Coronary artery (tissue), 2 donors: ENCODE results near the gene SLC35F4.
"Not testable (repeated sequence)": the region's sequence is repeated elsewhere in the genome, so short reads cannot be mapped to it uniquely, and the experiment has no call there.

Source experiments
- DNase-seq: peaks from one replicate; pipeline ENCODE4 v3.0.0-alpha.2; 2017; ENCODE audit warnings: low spot score
- H3K27ac ChIP-seq, 2 donors: fragments of 200-600 bp; sonication (generic); one replicate each; pipeline ENCODE4 v1.5.1; 2016 to 2019
- H3K4me3 ChIP-seq: fragments of 200-600 bp; sonication (generic); 2 replicates; pipeline ENCODE4 v1.5.1; 2016; ENCODE audit warnings: mild to moderate bottlenecking, moderate library complexity
- CTCF ChIP-seq: fragments of 200-600 bp; sonication (generic); IDR thresholded peaks from one replicate; pipeline ENCODE4 v1.5.1; 2019; ENCODE audit warnings: antibody characterized with exemption

SLC35F4 gene

DNA sequence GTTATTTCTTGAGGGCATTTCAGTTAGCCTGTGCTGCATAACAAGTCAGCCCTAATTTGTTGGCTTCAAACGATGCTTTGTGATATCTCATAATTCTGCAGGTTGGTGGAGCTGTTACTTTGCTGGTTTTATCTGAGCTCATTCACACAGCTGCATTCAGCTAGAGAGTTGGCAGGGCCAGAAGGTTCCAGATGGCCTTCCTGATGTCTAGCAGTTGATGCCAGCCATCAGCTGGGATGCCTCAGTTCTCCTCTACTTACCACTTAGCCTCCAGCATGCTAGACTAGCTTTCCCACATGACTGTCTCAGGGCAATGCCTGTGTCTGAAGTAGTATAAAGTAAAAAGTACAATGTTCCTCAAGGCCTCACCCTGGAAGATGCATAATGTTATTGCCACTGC, 130.6 kb downstream of the SLC35F4 start:
- no peak for DNase-seq
- TF ChIP-seq CTCF = no peak
- Histone ChIP-seq H3K27ac (no peak overlapping the region), H3K4me3 (no peak overlapping the region)

DNA sequence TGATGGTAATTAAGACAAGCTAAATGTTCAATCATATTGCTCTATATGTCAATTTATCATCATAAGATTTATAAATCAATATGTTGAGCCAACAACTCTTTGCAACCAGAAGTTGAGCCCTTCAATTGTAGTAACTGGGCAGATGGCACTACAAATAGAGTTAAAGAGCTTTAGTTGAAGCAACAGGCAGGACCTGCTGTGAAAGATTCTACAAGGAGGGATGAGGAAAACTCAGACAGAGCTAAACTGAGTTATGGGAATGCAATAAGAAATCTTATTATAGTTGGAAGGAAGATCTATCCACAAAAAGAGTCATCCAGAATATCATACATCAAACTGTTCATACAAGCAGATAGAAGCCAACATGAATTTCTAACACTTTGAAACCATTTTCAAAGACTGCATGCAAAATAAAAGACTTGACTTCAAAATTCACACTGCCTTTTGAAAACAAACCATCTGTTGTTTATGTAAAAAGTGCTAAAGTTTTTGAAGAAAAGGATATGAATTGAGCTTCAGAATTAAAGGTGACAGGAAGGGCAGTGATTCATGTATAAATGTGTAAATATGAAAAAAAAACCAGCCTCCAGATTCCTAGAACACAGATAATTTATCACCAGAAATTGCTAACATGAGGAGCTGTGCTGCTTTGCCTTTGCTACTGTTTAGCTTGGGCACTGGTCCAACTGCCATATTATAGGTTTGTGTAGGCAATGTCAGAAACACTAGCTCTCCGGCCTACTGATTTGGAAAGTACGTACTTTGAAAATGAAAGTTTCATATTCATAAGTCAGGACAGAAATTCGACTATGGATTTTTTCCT, 133.2 kb downstream of the SLC35F4 start:
- TF ChIP-seq CTCF = no peak
- Histone ChIP-seq H3K27ac (no peak overlapping the region), H3K4me3 (no peak overlapping the region)
- no peak for DNase-seq

DNA sequence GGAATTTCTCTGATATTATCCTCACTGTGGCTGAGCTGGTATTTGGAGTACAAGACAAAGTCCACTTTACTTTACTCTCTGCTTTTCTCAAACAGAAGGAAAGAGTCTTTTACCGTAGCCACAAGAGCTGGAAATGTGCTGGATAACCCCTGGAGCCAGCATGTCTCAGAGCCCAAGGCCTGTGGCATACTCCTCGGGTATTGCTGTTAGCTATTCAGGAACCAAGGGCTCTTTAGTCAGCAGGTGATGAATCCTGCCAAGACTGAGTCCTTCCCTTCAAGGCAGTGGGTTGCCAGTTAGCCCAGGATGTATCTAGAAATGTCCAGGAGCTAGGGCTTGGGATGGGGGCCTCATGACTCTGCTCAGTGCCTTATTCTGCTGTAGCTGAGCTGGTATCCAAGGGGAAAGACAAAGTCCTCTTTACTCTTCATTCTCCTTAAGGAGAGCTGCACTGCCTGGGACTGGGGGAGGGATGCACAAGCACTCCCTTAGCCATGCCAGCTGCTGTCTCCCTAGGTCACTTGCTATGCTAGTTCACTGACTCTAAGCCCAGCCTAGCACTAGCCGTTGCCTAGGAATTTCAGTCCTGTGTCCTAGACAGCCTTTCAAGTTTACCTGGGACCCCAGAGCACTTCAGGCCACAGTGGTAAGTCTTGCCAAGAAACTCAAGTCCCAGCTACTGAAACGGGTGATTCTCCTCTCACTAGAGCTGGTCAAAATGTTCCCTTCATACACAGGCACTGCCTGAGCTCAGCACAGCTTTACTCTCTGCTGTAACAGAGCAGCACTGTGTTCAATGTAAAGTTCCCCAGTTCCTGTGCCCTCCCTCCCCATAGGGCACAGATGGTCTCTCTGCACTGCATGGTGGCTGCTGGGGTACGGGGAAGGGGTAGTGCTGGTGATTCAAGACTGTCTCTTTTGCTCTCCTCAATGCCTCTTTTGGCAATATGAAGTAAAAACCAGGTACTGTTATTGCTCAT, 136.4 kb downstream of the SLC35F4 start:
- no peak overlapping the region for H3K4me3 ChIP-seq
- DNase-seq = no peak
- H3K27ac ChIP-seq = no peak overlapping the region
- TF ChIP-seq CTCF = no peak

- DNase-seq = no peak
- no peak overlapping the region for H3K4me3 ChIP-seq
- no peak overlapping the region for H3K27ac ChIP-seq
- no peak for TF ChIP-seq CTCF
Observed at GRCh38 chr14:57725399-57726077, 140.4 kb downstream of the SLC35F4 start.

GRCh38 chr14:57722141-57722540, 143.8 kb downstream of the SLC35F4 start:
- not testable (repeated sequence) for H3K4me3 ChIP-seq, DNase-seq, H3K27ac ChIP-seq

GRCh38 chr14:57714487-57714931, 151.4 kb downstream of the SLC35F4 start:
- H3K27ac ChIP-seq = no peak overlapping the region
- H3K4me3 ChIP-seq = no peak overlapping the region
- DNase-seq = no peak
- no peak for TF ChIP-seq CTCF

DNA sequence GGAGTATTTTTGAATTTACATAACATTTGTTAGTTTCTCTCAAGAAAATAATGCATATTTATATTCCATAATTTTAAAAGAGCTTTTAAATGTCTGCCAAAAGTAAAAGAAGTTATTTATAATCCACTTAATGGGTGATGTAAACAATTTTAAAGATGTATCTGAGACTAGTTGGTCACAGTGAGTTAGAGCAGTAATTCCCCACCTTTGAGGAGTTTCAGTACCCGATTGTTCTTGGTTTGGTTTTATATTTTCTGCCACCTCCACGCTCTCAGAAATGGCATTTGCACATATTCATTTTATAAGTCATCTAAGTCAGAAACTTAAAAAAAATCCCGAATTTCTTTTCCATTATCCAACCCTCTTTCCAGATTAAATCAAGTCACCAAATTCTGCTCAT, 153.2 kb downstream of the SLC35F4 start:
- H3K4me3 ChIP-seq = no peak overlapping the region
- no peak for DNase-seq
- TF ChIP-seq CTCF = no peak
- no peak overlapping the region for H3K27ac ChIP-seq
